ENCODE measurements around the gene RS1.

Gene RS1

DNA sequence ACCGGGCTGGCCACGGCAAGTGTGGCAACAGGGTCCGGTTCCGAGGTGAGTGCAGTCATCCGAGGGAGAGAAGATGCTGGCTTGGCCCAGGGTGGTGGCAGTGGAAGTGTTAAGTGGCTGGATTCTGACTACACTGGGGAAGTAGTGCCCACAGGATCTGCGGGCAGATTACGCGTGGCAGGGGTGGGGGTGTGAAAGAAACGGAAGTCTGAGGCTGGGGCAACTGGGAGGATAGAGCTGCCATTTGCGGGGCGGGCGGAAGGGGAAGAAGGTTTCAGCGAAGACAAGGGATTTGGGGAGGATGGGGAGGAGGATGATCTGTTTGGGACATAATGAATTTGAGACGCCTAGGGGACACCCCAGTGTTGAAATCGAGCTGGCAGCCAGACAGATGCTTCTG lies 5.3 kb downstream of the RS1 start:
- DNase-seq: no peak

- no peak for DNase-seq
Observed at GRCh38 chrX:18664947-18665346, 7.0 kb downstream of the RS1 start.

DNA sequence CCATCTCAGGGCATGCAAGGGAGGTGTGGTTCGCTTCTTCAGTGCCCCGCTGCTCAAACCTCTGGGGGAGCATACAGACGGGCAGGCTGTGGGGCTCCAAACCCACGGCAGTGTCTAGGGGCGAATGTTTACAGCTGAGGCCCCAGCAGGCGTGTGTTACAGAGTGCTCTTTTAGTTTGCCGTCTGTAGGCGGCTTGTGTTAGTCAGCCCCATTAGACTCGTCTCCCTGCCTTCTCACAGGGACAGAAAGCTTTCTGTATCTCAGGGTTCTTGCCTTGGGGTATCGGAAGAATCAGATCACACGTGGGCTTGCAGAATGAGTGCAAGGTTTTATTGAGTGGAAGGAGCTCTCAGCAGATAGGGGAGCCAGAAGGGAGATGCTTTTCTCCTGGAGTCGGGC lies 10.6 kb downstream of the RS1 start:
- no peak for DNase-seq

- DNase-seq: no peak
Observed at GRCh38 chrX:18654875-18655836, 16.8 kb downstream of the RS1 start.

DNA sequence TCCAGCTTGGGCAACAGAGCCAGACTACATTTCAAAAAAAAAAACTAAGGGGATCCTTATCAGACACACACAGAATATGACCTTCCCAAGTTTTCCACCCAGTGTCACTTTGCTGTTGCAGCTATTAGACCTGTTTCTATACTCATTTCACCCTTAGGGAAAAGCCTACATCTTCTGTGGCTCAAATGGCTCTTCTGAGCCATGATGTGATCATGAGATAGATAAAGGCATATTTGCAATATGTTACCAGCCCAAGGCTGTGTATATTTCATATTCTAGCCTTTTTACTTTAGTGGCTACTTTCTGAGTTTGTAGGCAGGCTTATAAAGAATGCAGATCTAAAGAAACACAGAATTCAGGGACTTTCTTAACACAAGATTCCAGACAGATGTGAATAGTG lies 19.3 kb downstream of the RS1 start:
- no peak for DNase-seq

DNA sequence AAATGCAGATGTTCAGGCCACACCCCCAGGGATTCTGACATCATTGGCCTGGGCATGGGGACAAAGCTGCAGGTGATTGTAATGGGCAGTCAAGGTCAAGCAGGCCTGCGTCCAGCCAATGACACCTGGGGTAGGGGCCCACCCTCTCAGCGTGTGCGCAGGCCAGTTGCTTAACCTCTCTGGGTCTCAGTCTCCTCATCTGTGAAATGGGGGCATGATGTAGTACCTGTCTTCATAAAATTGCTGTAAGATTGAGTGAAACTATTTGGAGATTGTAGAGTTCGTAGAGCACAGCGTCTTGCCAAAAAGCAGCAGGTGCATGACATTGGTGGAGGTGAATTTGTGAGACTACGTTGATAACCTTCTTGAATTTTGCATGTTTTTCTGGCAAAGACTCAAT lies 21.2 kb downstream of the RS1 start:
- DNase-seq: no peak

DNA sequence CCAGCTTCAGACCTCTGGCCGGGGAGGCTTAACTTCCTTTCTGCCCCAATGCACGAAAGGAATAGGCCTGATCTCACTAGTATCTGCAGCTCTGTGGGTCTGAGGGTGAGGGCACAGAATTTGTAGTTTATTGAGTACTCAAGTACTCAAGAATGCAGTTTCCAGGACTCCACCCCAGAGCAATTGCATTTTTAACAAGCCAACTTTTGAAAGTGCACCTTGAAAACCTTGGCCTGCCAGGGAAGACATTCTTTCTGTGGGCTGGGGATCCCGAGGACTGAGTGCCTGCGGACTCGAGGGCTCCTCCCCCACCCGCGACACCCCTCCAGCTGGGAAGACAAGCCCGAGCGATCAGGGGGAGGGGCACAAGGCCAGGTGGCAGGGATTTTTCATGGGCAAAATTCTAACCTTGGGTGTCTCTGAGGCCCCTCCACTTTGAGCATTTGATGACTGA lies 22.4 kb downstream of the RS1 start:
- no peak for DNase-seq

- no peak for DNase-seq
Observed at GRCh38 chrX:18647621-18648020, 24.3 kb downstream of the RS1 start.

DNA sequence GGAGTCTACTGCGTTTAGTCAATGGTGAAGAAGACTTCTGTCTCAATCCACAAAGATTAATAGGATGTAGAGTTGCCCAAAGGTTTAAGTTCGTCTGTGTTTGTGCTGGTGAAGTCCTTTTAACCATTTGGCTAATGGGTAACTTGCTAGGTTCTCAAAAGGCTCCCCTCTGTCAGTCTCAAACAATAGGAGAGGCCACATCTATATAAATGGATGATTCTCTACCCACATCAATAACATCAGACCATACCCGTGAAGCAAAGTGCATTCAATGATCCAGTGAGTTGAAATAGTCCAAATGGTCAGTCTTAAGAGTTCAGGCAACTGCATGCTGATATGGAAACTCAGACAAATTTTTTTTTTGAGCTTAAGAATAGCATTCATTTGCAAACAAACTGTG lies 28.1 kb downstream of the RS1 start:
- no peak for DNase-seq

DNA sequence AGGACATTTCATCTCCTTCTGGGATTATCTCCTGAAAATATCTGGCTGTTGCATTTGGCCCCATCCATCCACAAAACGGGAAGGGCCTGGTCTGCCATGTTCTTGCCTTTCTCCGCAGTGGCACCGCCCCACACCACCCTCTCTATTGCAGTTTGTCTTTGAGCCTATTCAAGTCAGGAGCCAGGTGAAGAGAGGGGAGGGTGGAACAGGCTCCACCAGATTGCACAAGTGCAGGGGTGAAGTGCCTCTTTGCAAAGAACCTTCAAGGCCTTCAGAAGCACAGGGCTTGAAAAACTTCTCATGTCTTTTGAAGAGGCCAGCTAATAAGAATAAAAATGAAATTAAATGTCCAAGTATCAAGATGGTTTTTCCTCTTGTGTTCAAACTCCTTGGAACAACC lies 28.7 kb downstream of the RS1 start:
- DNase-seq: no peak

DNA sequence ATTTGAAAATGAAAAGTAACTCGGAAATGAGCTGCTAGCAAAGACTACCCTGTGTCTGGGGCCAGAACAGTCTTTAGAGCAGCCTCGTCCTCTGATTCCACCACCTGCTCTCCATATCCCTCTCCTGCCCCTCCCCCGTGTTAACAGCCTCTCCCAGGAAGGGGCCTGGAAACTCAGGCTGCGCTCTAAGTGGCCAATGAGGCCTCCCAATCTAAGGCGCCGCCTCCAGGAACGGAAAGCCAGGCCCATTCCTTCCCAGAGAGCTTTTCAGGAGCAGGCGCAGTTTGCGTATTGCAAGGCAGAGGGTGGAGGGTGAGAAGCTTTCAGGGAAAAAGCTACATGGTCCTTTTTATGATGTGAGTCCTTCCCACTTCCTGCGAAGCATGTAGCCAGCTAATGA lies 31.2 kb downstream of the RS1 start:
- no peak for DNase-seq

DNA sequence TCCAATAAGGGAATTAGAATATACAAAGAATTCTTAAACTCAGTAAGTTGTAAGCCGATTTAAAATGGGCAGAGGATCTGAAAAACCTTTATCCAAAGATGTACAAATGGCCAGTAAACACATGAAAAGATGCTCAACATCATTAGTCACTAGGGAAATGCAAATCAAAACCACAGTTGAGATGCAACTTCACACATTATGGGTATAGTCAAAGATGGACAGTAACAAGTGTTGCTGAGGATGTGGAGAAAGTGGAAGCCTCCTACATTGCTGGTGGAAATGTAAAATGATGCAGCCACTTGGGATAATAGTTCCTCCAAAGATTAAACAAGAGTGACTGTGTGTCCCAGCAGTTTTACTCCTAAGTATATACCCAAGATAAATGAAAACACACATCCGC lies 32.6 kb downstream of the RS1 start:
- DNase-seq: no peak

GRCh38 chrX:18638398-18638797 lies 33.5 kb downstream of the RS1 start:
- no peak for DNase-seq

- no peak for DNase-seq
Observed at GRCh38 chrX:18630934-18631333, 41.0 kb downstream of the RS1 start.

DNA sequence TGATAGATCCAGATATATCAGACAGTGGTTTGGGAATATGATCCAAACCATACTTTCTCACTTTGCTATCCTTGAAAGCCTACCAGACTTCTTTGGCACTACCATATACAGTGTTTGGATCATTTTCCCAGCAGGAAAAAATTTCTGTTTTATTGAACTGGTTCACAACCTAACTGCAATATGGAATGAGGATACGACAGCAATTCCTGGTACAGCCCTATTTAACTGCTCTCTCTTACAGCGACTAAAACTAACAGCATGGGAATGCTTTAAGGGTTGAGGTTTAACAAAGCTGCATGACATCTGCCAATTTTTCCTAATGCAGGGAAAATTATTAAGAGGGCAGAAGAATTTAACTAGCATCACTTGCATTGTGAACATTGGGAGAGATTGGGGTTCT lies 47.3 kb downstream of the RS1 start:
- DNase-seq: no peak

DNA sequence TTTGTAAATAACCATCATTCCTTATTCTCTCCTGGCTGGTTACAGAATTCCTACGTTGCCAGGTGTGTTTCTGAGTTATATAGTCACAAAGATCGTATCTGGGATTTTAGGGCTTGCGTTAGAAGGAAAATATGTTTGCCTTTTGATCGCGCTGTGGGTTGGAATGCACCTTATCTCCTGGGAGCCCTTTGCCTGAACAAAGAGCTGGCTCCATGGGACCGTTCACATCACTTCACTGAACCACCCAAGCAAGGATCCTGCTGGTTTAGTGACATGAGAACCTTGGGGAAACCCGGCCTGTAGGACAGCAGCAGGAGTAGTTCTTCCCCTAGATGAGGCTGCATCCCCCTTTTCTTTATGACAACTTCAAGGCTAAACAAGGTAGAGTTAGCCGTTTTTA lies 51.6 kb downstream of the RS1 start:
- no peak for DNase-seq

DNA sequence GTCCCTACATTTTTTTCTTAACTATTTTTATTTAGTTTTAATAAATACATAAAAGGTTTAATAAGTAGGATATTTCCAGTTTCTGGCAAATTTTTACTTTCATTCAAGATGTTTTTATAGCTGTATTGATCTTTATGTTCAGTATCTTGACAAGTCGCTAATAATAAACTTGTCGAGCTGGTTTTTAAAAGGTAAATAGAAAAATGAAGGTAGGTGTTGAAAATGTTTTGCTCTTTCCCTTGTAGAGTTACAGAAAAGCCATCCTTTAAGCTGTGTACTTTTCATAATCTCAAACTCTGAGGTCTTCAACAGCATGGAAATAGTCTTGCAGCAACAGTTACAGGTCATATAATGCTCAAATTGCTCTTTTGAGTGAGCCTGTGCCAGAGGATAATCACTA lies 52.6 kb downstream of the RS1 start:
- no peak for DNase-seq

DNA sequence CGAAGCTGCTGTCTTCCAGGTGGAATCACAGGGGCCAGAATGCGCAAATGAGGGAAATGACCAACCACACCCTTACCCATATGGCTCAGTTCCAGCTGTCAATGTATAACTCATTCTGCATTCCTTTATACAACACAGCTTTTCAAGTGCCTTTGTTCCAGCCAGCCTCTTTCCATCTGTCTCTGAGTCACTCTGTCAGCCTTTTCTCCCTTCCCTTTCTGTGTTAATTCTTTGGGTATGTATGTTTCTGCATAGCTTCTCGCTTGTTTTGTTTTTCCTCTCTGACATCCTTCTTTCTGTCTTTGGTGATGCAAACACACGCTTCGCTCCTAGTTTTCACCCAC lies 54.5 kb downstream of the RS1 start:
- DNase-seq: no peak

DNA sequence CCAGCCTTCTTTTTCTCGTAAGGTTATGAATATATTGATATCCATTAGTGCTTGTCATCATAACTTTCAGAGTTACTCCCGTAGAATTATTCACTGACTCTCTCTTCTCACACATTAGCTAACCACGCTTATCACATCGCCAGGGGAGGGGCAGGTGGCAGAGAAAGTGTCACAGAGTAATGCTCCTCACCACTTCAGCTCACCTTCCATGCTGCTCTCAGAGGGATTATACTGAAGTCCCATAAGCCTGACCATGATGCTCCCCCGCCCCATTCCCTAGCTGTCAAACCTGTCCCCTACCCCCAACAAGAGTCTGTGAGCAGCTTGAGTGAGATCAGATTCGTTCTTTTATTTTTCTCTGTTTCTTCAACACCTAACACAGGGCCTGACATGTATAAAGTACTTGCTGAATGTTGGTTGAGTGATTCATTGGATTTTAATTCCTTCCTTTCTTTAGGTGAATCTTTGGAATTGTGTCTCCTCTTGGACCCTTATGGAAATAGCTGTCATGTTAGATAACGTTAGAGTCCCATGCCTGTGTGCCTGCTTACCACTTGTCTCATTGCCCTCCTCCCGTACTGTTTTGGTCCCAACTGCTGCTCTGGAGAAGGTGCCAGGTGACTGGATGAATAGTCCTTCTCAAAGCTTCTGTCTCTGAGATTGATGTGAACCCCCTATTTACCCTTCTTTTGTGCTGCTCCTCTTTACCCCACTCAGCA lies 55.1 kb downstream of the RS1 start:
- no peak for DNase-seq

GRCh38 chrX:18613930-18614639 lies 57.8 kb downstream of the RS1 start:
- DNase-seq: no peak

DNA sequence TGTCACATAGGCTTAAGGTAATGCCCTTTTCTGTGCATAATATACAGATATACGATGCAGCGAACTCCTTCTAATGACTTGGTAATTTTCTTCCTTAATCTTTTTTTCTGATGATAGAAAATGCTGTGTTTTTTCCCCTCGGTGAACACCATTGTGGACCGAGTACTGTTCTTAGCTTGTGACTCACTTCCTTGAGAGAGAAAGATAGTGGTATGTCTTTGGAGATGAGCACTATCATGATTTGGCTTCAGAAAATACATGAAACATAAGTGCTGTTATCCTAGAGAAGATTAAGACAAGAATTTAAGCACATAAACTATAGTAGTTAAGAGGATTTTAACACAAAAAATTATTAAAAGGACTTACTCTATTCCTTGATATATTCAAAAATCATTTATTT lies 63.9 kb downstream of the RS1 start:
- DNase-seq: no peak

DNA sequence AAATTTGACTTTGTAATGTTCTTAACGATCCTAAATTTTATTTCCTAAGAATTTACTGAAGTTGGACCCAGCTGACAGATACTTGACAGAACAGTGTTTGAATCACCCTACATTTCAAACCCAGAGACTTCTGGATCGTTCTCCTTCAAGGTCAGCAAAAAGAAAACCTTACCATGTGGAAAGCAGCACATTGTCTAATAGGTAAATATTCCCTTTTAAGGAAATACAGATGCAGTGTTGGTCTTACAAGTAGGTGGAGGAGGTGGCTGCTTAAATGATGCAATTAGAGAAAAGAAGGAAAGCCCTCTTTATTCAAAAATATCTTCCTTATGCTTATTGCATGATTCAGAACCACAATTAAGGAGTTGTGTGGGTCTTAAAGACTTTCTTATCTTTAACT lies 73.5 kb downstream of the RS1 start:
- no peak for DNase-seq

- no peak for DNase-seq
Observed at GRCh38 chrX:18596096-18596495, 75.8 kb downstream of the RS1 start.

DNA sequence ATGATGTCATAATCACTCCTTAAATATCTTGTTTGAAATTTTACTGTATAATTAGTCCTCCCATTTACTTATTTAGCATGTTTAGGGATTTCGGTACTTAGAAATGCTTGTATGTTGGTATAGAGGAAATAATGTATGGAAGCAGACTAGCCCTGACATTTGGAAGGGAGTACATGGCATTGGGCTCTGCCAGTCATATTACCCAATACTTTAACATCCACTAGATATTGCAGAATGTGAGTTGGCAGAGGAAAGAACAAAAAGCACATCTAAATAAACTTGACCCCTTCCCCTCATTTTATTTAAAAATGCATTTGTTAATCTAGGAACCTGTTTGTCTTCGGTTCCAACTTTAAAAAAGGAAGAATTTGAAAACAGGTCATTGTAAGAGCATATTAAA lies 77.8 kb downstream of the RS1 start:
- no peak for DNase-seq
